Cortex of kidney (tissue), 1 donor: ENCODE measurements around the gene AMDHD1.

Experiments
- DNase-seq: peaks from one replicate; lab custom pipeline; 2025; lab: John Stamatoyannopoulos, UW

AMDHD1 gene

DNA sequence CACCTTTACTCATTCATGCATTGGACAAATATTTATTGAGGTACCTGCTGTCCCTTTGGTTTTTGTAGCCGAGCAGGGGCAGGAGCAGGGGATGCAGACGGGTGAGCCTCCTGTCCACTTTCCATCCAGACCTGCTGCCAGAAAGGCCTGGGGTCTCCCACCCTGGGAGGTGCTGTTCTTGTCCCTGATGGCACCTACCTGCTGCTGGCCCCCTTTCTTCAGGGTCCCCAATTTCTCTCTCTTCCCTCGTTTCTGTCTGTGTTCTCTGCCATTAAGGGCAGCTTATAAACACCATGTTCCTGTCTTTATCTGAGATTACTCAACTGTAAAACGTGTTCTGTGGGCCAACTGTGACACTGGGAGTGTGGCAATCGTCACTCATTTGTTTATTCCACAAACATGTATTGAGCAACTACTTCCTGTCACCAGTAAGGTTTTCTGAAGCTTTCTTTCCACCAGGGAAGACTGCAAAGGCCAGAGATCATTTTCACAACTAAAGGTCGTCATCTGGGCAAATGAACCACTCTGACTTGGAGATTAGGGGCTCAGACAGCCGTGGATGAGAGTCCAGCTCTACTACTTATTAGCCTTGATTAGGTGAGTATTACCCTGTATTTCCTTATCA, 53.0 kb downstream of the AMDHD1 start, which contains the start of gene HAL:
HAL (minus strand) TSS at position 311 of the 625 bp plus-strand sequence. CDS start 434 bp downstream, outside the sequence.
- DNase-seq: no peak

DNA sequence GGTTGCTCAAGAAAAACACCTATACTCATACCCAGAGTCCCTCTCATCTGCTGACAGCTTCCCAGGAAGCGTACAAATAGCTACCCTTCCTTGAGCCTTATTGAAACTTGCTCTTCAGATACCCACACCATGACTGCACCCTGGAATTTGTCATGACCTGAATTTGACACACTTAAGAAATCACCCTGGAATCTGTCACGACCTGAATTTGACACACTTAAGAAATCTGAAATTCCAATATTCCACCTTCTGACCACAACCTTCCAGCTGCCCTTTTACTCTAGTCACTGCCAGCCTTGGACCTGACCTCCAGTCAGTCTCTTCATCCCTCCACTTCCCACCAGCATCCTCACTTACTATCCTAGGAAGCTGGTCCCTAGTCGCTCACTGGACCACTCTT, 54.1 kb downstream of the AMDHD1 start:
- no peak for DNase-seq

DNA sequence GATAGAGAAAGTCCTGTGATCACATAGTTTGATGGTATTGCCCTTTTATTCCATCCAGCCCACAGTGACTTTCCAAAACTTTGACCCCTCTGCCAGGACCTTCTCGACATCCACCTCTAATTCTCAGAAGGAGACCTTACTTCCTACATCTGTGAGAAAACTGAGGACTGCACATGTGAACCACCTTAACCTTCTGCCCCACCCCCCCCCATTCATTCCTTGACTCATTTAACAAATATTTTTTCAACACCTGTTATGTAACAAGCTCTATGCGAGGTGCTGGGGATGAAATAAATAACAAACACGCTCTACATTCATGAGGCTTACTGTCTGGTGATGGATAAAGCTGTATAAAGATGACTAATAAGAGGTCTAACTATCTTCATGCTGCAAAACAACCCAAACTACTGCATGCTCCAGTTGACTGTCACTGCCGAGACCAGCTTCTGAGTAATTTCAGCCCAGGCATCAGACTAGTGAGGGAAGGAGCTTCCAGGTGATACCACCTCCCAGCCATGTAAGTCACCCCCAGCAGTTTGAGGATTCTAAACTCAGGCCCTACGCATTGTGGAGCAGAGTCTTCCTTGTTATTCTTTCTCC, 54.9 kb downstream of the AMDHD1 start:
- no peak for DNase-seq

DNA sequence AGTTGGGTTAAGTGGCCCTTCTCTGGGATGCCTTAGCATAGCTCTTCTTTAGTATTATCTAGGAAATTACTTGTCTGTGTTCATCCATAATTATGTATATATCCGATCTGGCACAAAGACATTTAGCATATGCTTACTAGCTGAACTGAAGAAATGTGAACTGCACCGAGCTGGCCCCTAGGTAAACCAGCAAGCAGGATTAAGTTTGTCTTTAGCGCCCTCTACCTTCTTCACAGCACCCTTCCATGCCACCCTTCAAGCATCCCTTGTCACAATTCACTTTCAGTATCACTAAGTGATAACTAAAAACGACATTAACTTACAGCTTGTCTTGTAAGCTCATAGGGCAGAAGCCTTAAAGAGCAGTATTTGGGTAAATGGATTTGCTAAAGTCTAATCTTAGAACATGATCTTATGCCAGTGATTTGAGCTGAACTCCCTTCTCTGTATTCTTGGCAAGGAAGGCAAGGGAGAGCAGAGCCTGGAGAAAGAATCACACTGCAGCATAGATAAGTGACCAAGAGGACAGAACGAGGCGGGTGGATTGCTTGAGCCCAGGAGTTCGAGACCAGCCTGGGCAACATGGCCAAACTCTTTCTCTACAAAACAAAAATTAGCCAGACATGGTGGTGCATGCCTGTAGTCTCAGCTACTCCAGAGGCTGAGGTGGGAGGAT, 55.6 kb downstream of the AMDHD1 start:
- DNase-seq: no peak

DNA sequence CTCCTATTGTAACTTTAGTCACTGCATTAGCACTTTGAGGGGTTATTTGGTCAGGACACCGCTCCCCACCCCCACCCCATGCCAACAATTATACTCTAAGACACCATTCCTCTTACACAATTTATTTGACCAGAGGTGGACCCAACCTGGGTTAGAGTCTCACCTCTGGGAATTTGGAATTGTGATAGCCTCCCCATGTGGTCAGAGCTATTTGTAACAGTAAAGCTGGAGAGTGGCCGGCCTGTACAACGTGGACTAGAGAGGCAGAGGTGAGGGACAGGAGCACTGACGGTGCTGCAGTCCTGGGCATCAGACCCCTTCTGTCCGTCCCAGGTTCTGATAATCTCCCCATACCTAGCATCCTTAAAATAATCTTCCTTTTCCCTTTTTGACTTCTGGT, 56.4 kb downstream of the AMDHD1 start:
- no peak for DNase-seq

DNA sequence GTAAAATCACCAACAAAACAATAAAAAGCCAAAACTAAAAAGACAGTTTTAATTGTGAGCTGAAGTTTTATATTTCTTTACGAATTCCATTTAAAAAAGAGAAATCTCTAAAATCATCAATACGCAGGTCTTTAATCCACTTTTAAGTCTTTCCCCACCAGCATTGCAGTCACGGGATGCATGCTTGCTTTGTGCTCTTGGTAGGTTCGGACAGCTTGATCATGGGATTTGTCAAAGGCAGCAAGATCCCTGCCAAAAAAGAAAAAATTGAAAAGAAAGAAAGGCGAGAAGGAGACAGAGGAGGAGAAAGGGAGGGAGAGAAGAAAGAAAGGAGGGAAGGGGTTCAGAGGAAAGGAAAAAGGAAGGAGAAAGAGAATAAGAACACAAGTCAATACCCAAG, 57.7 kb downstream of the AMDHD1 start:
- DNase-seq: no peak

DNA sequence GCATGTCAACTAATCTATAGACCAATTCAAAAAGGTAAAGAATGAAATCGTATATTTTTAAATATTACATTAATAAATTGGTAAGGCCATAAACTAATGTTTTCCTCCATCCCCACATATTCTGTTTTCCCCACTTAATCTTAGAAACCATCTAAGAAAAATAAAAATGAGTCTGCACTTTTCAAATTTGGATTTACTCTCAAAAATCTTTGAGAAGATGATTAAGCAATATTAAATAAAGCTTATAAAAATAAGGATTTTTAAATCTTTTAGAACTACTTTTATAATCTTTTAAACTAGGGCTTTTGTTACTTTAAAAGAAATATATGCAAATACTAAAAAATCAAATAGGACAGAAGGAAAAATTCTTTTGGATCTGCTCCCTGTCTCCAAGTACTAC, 63.6 kb downstream of the AMDHD1 start:
- DNase-seq: no peak

DNA sequence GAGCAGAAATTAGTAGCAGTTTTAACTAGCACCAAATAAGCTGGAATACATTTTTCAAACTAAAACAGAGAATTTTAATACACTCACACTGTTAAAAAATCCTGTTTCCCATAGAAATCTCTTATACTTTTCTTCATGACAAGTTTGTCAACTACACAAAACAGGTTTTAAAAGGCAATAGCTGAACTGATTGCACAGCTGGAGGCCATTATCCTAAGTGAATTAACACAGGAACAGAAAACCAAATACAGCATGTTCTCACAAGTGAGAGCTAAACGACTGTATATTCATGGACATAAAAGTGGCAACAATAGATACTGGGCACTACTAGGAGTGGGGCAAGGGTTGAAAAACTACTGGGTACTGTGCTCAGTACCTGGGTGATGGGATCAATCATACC, 64.6 kb downstream of the AMDHD1 start:
- DNase-seq: no peak

DNA sequence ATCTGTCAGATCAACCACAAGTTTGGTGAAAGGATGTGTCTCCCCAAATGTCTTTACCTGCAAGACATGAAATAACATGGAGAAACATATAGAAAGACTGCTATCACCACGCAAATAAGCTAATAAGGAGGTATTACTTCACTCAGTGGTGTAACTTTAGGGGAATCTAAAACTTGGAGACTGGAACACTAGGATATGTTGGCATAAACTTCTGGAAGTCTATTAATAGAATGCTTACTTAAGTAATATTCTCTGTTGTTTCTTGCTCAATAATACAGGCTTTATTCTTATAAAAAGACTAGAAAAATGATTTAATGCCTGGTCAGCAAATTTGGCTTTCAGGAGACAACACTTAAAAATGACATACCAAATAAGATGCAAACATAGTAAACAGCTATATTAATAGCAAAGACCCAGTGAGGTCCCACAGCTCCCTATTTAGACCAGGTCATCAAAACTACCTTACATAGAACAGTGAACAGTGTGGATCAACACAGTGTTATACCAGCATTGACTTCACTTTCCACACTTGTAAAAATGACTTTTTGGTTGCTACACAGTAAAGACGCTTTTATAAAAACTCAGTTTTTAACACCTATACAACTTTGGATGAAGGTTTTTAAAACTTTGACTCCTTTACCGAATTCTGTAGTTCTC, 71.9 kb downstream of the AMDHD1 start:
- DNase-seq: no peak

DNA sequence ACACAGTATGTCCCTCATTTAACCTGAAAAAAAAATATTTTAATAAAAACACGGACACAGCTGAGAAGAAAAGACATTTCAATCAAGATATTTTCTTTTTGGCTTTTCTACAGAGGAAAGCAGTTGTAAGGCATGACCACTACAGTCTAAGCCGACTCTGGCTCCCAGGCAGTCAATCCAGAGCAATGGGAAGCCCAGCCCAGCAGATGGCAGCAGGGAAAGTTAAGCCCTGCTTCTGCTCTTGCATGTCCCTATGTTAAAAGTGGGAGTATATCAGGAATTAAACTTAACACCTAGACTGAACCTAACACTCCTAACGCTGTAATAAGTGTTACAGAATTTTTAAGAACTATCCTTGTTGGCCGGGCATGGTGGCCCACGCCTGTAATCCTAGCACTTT, 72.5 kb downstream of the AMDHD1 start:
- DNase-seq: no peak
